Esophagus squamous epithelium (tissue), 5 donors: Measurements from ENCODE around the gene KCNK7. TPM values are rescaled to one million over a fixed set of nuclear protein-coding genes. Genes with fewer than 3 reads are reported as not detected.
A peak's percentile ranks its signal among the peaks of the same experiment; 100 is the strongest.

ENCODE experiments used
- DNase-seq: peaks from one replicate; lab custom pipeline; 2025; lab: John Stamatoyannopoulos, UW
- H3K27ac ChIP-seq, 4 donors: fragments of 200-600 bp; sonication (generic); one replicate each; pipeline ENCODE4 v1.5.1; 2016 to 2019; ENCODE audit warnings: mild to moderate bottlenecking in 1 of 4
- H3K27me3 ChIP-seq, 4 donors: fragments of 200-600 bp; sonication (generic); 1 replicate in 3 of 4; 2 replicates in 1 of 4; pipeline versions ENCODE4 v1.5.1 to v1.6.0; 2017 to 2021; ENCODE audit warnings: antibody characterized with exemption in 1 of 4
- H3K36me3 ChIP-seq, 3 donors: fragments of 200-600 bp; sonication (generic); one replicate each; pipeline ENCODE4 v1.5.1; 2016 to 2019
- H3K4me1 ChIP-seq, 3 donors: fragments of 200-600 bp; sonication (generic); one replicate each; pipeline ENCODE4 v1.5.1; 2017 to 2019
- H3K4me3 ChIP-seq, 4 donors: fragments of 200-600 bp; sonication (generic); 1 replicate in 3 of 4; 2 replicates in 1 of 4; pipeline ENCODE4 v1.5.1; 2016 to 2019; ENCODE audit warnings: mild to moderate bottlenecking in 2 of 4, moderate library complexity in 1 of 4
- H3K9me3 ChIP-seq, 3 donors: fragments of 200-600 bp; sonication (generic); one replicate each; pipeline ENCODE4 v1.5.1; 2016 to 2019
- POLR2A ChIP-seq, 4 donors: fragments of 450-650 bp; IDR thresholded peaks; one replicate each; pipeline ENCODE4 v1.6.1; 2017; ENCODE audit warnings: antibody characterized with exemption in 4 of 4, mild to moderate bottlenecking in 4 of 4, moderate library complexity in 3 of 4
- WGBS, 2 donors: methylation state at CpG; one replicate each; pipeline ENCODE4 v1.1.5; 2018; 5-methylcytosine and 5-hydroxymethylcytosine counted together
- intact Hi-C: fragments of 100-400 bp; cut with DNase I; formaldehyde crosslinking; loops from one replicate; pipeline ENCODE4 v1.15.0; 2022
- total RNA-seq, 4 donors: library from RNA; depleted of rRNA; stranded (reverse); fragments of >200 nt; gene quantifications; one replicate each; pipeline ENCODE4 v1.1.0, GENCODE V29; 2016
- TF ChIP-seq, protein P1 (sequence below), 6 experiments: fragments of 450-650 bp in 4 of 6; fragments of 200-600 bp in 2 of 6; sonication (generic) in 2 of 6; IDR thresholded peaks; one replicate each; pipeline ENCODE4 v1.5.1; 2016 to 2019; ENCODE audit warnings: antibody characterized with exemption in 6 of 6, mild to moderate bottlenecking in 4 of 6, moderate library complexity in 4 of 6
- donor health status: DM: yes; HTN: yes; CAD: no.

KCNK7 gene
- total RNA-seq, 4 donors from 2014 or later = 5.5 to 22.5 (median 15.2) TPM

DNA sequence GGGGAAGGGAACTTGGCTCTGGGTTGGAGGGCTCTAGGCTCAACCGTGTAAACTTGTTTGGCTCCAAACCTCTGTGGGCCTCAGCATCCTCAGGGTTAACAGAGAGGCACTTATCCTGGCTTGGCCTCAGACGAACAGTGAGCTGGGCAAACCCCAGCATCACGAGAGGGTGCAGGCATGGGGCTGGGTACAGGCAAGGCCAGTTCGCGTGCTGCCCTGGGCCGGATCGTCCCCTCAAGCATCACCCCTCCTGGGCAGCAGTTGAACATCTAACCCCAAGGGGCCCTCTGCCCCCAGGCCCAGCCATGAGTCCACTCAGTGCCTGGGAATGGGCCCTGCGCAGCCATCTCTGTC lies 17.9 kb downstream of the KCNK7 start:
- intact Hi-C loops = no loop called here
- Histone ChIP-seq H3K27me3 (no peaks in the 10 kb centered on the region), H3K36me3 (peaks cover 27 to 50% (median 30%) of the 10 kb centered on the region in 3 donors), H3K9me3 (no peaks in the 10 kb centered on the region), H3K4me1 (peaks cover 34 to 75% (median 46%) of the 10 kb centered on the region in 3 donors), H3K27ac (peak overlapping the region; percentile 96 to 99 (median 98)), H3K4me3 (peak overlapping the region; percentile 80 to 92 (median 84))
- WGBS, 2 donors = 60% methylated on average over 2 of the region's 8 CpGs
- no peak for DNase-seq
- TF ChIP-seq, protein P1, sequence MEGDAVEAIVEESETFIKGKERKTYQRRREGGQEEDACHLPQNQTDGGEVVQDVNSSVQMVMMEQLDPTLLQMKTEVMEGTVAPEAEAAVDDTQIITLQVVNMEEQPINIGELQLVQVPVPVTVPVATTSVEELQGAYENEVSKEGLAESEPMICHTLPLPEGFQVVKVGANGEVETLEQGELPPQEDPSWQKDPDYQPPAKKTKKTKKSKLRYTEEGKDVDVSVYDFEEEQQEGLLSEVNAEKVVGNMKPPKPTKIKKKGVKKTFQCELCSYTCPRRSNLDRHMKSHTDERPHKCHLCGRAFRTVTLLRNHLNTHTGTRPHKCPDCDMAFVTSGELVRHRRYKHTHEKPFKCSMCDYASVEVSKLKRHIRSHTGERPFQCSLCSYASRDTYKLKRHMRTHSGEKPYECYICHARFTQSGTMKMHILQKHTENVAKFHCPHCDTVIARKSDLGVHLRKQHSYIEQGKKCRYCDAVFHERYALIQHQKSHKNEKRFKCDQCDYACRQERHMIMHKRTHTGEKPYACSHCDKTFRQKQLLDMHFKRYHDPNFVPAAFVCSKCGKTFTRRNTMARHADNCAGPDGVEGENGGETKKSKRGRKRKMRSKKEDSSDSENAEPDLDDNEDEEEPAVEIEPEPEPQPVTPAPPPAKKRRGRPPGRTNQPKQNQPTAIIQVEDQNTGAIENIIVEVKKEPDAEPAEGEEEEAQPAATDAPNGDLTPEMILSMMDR (IDR thresholded peaks at IDR 0.05) = no peak
- no peak for TF ChIP-seq POLR2A (IDR thresholded peaks at IDR 0.05)

DNA sequence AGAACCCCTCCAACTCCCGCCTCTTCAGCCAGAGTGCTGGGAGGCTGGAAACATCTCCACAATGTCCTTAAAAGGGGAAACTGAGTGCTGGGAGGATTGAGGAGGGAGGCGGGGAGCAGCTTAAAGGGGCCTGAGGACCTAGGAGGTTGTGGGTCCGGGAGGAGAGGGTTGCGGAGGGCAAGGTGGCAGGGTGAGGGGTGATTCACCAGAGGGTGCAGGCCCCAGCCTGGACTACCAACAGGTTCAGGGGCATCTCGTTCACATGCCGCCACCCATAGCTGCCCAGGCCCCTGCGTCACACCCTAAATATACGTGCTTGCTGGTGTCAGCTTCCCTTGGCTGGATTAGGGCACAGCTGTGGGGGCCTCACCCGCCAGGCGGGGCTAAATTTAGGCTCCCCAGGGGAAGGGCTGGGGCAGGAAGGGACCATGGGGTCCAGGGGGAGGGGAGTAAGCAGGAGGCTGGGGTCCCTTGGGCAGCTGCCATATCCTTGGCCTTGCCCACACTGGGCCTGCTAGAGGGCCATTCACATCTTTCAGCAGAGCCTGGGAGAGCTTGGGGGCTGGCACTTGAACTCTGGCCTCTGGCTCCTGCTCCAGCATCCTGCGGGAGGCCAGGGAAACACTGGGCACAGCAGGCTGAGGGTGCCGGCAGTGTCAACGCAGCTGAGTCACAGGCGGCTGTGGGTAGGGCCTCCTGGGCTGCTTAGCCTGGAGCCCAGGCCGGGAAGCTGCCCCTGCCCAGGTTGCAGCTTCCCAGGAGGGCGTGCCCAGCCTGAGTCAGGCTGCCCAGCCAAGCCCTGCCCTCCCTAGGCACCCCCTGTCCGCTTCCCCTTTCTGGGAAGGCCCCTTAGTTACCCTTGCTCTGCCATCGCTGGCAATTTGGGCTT lies 18.5 kb downstream of the KCNK7 start:
- Histone ChIP-seq H3K27ac (peak overlapping the region; percentile 96 to 99 (median 98)), H3K36me3 (peaks cover 26 to 44% (median 27%) of the 10 kb centered on the region in 3 donors), H3K4me1 (peaks cover 34 to 78% (median 48%) of the 10 kb centered on the region in 3 donors), H3K27me3 (no peaks in the 10 kb centered on the region), H3K9me3 (no peaks in the 10 kb centered on the region), H3K4me3 (peak overlapping the region; percentile 80 to 92 (median 84))
- DNase-seq = no peak
- peak in 2 of 4 donors; percentile 34 to 50 for TF ChIP-seq POLR2A (IDR thresholded peaks at IDR 0.05)
- TF ChIP-seq, protein P1 (IDR thresholded peaks at IDR 0.05) = peak in 1 of 6 experiments; percentile 23
- intact Hi-C loops = no loop called here
- WGBS, 2 donors = 0% methylated on average over 2 to 3 of the region's 18 CpGs

DNA sequence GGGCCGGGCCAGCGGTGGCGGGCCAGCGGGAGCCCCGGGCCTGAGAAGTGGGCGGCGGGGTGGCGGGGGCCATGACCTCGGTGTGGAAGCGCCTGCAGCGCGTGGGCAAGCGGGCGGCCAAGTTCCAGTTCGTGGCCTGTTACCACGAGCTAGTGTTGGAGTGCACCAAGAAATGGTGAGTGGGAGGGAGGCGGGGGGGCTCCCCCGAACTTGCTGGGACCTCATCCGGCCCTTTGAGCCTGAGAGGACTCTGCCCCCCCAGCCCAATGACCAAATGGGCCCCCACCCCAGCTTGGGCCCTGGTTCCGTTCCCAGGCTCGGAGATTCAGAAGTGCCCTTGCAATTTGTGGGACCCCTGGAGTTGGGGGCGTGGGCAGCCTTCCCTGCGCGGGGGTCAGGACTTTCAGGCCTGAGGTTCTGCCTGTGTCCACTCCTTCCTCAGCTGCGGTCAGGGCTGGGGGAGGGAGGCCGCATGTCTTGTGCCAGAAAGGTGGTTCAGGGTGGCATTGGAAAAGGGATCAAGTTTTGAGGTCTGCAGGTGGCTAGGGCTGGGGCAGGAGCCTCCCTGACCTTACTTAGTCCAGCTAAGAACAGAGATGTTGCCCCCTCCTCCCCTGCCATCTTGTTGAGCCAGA lies 19.3 kb downstream of the KCNK7 start:
- Histone ChIP-seq H3K4me1 (peaks cover 42 to 85% (median 55%) of the 10 kb centered on the region in 3 donors), H3K27me3 (no peaks in the 10 kb centered on the region), H3K36me3 (peaks cover 18 to 37% (median 20%) of the 10 kb centered on the region in 3 donors), H3K4me3 (peak overlapping the region; percentile 80 to 92 (median 84)), H3K9me3 (no peaks in the 10 kb centered on the region), H3K27ac (peak overlapping the region; percentile 96 to 99 (median 98))
- 0% methylated on average over 2 of the region's 26 CpGs; no CpG with 5 or more reads in 1 of the 2 donors for WGBS, 2 donors
- TF ChIP-seq, protein P1 (IDR thresholded peaks at IDR 0.05) = no peak
- TF ChIP-seq POLR2A (IDR thresholded peaks at IDR 0.05) = no peak
- intact Hi-C loops = no loop called here
- no peak for DNase-seq

DNA sequence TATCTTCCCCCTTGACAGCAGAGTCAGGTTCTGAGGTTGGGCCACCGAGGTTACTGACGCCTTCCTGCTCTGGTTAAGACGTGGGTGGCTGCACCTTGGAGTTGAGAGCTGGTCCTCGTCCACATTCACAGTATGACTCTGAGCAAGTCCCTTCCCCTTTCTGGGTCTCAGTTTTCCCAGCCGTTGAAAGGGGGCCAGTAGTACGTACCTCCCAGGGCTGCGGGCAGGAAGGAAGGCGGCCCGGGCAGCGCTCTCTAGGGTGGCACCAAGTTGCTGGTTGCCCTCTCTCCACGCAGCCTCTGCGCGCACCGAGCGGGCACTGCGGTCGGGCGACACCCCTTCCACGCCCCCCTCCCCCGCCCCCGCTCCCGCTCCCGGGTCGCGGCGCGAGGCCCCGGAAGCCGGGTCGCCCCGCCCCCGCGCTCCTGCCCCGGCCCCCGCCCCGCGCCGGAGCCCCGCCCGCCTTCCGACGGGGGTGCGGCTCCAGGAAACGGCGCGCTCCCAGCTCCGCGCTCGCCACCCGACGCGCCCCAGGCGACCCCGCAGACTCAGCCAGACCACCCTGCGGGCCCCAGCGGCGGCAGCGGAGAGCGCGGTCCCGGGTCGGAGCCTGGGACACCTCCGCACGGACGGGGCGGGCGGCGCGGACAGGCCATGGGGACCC lies 19.9 kb downstream of the KCNK7 start, which contains the start of gene EHBP1L1:
EHBP1L1 (plus strand) TSS at position 486 of the 664 bp plus-strand sequence. CDS start 250 bp downstream, outside the sequence.
- no peak for DNase-seq
- WGBS, 2 donors = 6% methylated on average over 5 of the region's 69 CpGs; no CpG with 5 or more reads in 1 of the 2 donors
- H3K9me3 ChIP-seq = no peaks in the 10 kb centered on the region
- peak within 1 kb of the TSS; percentile 80 to 92 (median 84) for H3K4me3 ChIP-seq
- TF ChIP-seq, protein P1 (IDR thresholded peaks at IDR 0.05) = no peak
- TF ChIP-seq POLR2A (IDR thresholded peaks at IDR 0.05) = peak in 1 of 4 donors; percentile 65
- H3K27me3 ChIP-seq = no peaks in the 10 kb centered on the region
- peaks cover 48 to 90% (median 62%) of the 10 kb centered on the region in 3 donors for H3K4me1 ChIP-seq
- intact Hi-C loops = no loop called here
- peaks cover 13 to 30% (median 13%) of the 10 kb centered on the region in 3 donors for H3K36me3 ChIP-seq
- H3K27ac ChIP-seq = peak within 1 kb of the TSS; percentile 96 to 99 (median 98)
